HepG2 (cell line): ENCODE measurements around the gene TTC23L. TPM values are rescaled to one million over a fixed set of nuclear protein-coding genes. Genes with fewer than 3 reads are reported as not detected.
A peak's percentile ranks its signal among the peaks of the same experiment; 100 is the strongest.

Experiments used
- DPF2 ChIP-seq: sonication (generic); formaldehyde crosslinking; IDR thresholded peaks from 2 replicates; pipeline ENCODE4 v1.4.0; 2020; ENCODE audit warnings: mild to moderate bottlenecking, low read depth, missing genetic modification reagents, borderline replicate concordance
- EZH2 ChIP-seq: conservative IDR thresholded peaks from 2 replicates; pipeline ENCODE4 v1.6.1; 2012; ENCODE audit warnings: mild to moderate bottlenecking, low read depth, low read length, moderate library complexity
- GATA4 ChIP-seq: sonication (generic); IDR thresholded peaks from 2 replicates; pipeline ENCODE4 v1.6.1; 2016; ENCODE audit warnings: antibody characterized with exemption, low read depth, borderline replicate concordance
- GATAD1 ChIP-seq: IDR thresholded peaks from 2 replicates; pipeline ENCODE4 v1.6.1; 2016; ENCODE audit warnings: missing genetic modification reagents, missing compliant biosample characterization
- GLMP ChIP-seq: sonication (generic); formaldehyde crosslinking; IDR thresholded peaks from 2 replicates; pipeline ENCODE4 v1.9.0; 2021; ENCODE audit warnings: missing genetic modification reagents, mild to moderate bottlenecking, borderline replicate concordance
- HDAC1 ChIP-seq: sonication (generic); formaldehyde crosslinking; IDR thresholded peaks from 2 replicates; pipeline ENCODE4 v1.5.1; 2020; ENCODE audit warnings: mild to moderate bottlenecking, missing genetic modification reagents
- HIVEP1 ChIP-seq: sonication (generic); formaldehyde crosslinking; IDR thresholded peaks from 2 replicates; pipeline ENCODE4 v1.4.0; 2020; ENCODE audit warnings: mild to moderate bottlenecking, missing genetic modification reagents
- KIAA2018 ChIP-seq: sonication (generic); formaldehyde crosslinking; IDR thresholded peaks from 2 replicates; pipeline ENCODE4 v1.5.0; 2020; ENCODE audit warnings: mild to moderate bottlenecking, missing genetic modification reagents, borderline replicate concordance
- MTF2 ChIP-seq: sonication (generic); formaldehyde crosslinking; IDR thresholded peaks from 2 replicates; pipeline ENCODE4 v1.5.0; 2020; ENCODE audit warnings: missing genetic modification reagents, borderline replicate concordance
- NFE2L2 ChIP-seq: fragments of 150-350 bp; IDR thresholded peaks from 2 replicates; pipeline ENCODE4 v1.6.1; 2014; ENCODE audit warnings: low read length
- NR0B2 ChIP-seq: sonication (generic); formaldehyde crosslinking; IDR thresholded peaks from 2 replicates; pipeline ENCODE4 v1.4.0; 2020; ENCODE audit warnings: mild to moderate bottlenecking, missing genetic modification reagents
- PITX1 ChIP-seq: sonication (generic); formaldehyde crosslinking; IDR thresholded peaks from 2 replicates; pipeline ENCODE4 v1.5.1; 2020; ENCODE audit warnings: mild to moderate bottlenecking, missing genetic modification reagents
- ZBTB2 ChIP-seq: sonication (generic); formaldehyde crosslinking; IDR thresholded peaks from 2 replicates; pipeline ENCODE4 v1.8.0; 2022; ENCODE audit warnings: low read depth, missing genetic modification reagents
- ZNF282 ChIP-seq: fragments of 450-650 bp; IDR thresholded peaks from 2 replicates; pipeline ENCODE4 v1.6.1; 2018; ENCODE audit not compliant: partially characterized antibody
- ZNF510 ChIP-seq: sonication (generic); formaldehyde crosslinking; IDR thresholded peaks from 2 replicates; pipeline ENCODE4 v1.4.0; 2020; ENCODE audit warnings: low read depth, mild to moderate bottlenecking, missing genetic modification reagents
- ZNF580 ChIP-seq: IDR thresholded peaks from 2 replicates; pipeline ENCODE4 v1.6.1; 2016; ENCODE audit warnings: low read depth, borderline replicate concordance
- ZNF670 ChIP-seq: sonication (generic); formaldehyde crosslinking; IDR thresholded peaks from 2 replicates; pipeline ENCODE4 v1.8.0; 2022; ENCODE audit warnings: mild to moderate bottlenecking, missing genetic modification reagents, borderline replicate concordance
- polyA plus RNA-seq, 8 experiments: library from polyadenylated mRNA; depleted of rRNA in 3 of 8; stranded (reverse) in 7 of 8; unstranded in 1 of 8; fragments of >200 nt; fragmentation: Illumina TruSeq in 4 of 8; extraction: Trizol in 4 of 8; gene quantifications; 2 replicates each; pipeline versions ENCODE4 v1.2.1 to v1.2.3, GENCODE V29; 2011 to 2016; ENCODE audit warnings: low read depth in 4 of 8, missing spikeins in 1 of 8, mixed read lengths in 1 of 8; ENCODE audit not compliant: insufficient read depth in 1 of 8
- total RNA-seq, 5 experiments: library from RNA; depleted of rRNA; stranded (reverse); fragments of >200 nt; fragmentation: Illumina TruSeq; extraction: Trizol; gene quantifications; 2 replicates each; pipeline ENCODE4 v1.2.3, GENCODE V29; 2016; ENCODE audit warnings: low read depth in 1 of 5

Gene TTC23L
- total and polyA plus RNA-seq, 2 of the 13 experiments (the other 11 are each of a cell fraction or from before 2014, with no cell fraction given): 0.37 to 1.4 TPM

- TF ChIP-seq ZNF670 (CRISPR knock-in tag) (peak; percentile 94), ZBTB2 (CRISPR knock-in tag) (no peak), HDAC1 (CRISPR knock-in tag) (peak; percentile 99), GLMP (CRISPR knock-in tag) (no peak; the same call in 1 of the 2 replicates), PITX1 (CRISPR knock-in tag) (peak; percentile 76), NR0B2 (CRISPR knock-in tag) (peak; percentile 93), DPF2 (CRISPR knock-in tag) (no peak), GATAD1 (CRISPR knock-in tag) (peak; percentile 86), KIAA2018 (CRISPR knock-in tag) (no peak; the same call in 1 of the 2 replicates), ZNF580 (CRISPR knock-in tag) (no peak), MTF2 (CRISPR knock-in tag) (no peak), GATA4 (peak; percentile 64; the same call in 1 of the 2 replicates), ZNF282 (no peak), ZNF510 (CRISPR knock-in tag) (peak; percentile 90), EZH2 (no peak), NFE2L2 (no peak), HIVEP1 (CRISPR knock-in tag) (peak; percentile 90)
These were observed at the start of gene TTC23L (continued) for GRCh38 chr5:34838785-34839714.
